ENCODE results near the gene YJEFN3.
A peak's percentile ranks its signal among the peaks of the same experiment; 100 is the strongest.

Gene YJEFN3

DNA sequence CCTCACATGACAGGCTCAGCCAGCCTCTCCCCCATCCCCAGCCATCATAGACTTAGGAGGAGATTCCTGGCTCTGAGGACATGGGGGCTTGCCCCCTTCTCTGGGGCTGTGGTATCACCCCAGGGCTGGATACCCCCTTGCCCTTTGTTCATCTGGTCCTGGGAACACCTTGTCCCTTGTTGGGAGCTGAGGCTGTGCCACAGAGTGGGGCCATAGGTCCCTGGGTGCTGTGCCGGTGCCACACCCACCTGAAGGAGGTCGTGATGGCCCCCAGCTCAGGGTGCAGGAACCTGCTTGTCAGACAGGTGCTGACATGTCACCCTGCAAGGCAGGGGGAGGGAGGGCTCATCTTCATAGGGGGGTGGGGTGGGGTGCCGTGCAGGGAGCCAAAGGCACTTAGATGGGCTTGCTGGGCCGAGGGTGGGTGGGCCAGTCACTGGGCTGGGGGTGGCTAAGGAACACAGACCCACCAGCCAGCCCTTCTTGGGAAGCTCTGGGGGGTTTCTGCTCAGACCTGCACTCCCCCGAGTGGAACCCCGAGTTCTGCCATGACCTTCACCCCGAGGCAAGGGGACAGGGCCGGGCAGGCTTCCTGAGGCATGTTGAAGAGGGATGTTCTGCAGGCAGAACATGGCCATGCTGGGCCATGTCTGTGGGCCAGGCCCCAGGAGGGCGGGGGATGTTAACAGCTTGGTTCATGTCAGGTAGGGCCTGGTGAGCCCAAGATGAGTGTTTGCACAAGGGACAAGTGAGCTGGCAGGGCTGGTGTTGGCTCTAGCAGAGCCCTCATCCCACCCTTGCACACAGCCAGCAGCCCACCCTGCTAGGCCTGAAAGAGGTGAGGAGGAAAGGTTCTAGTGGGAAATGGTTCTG lies 41.4 kb upstream of the YJEFN3 start:
- Histone ChIP-seq H2AFZ (ENCODE audit: low read depth, low read length, severe bottlenecking) (no peak overlapping the region), H3K9me3 (ENCODE audit: insufficient read depth, low read length) (no peaks in the 10 kb centered on the region), H3K4me3 (ENCODE audit: insufficient read depth, low read length, poor library complexity, severe bottlenecking) (no peak overlapping the region), H3K9me2 (replicated peaks; ENCODE audit: insufficient read depth, low read length) (no peaks in the 10 kb centered on the region), H3K27ac (ENCODE audit: low read depth, low read length) (no peak overlapping the region), H3K27me3 (ENCODE audit: low read length) (no peaks in the 10 kb centered on the region), H4K20me1 (ENCODE audit: low read depth, low read length) (no peaks in the 10 kb centered on the region), H3K4me2 (ENCODE audit: low read depth, low read length, poor library complexity, severe bottlenecking) (no peak overlapping the region), H3F3A (ENCODE audit: insufficient read depth) (peaks cover 17% of the 10 kb centered on the region), H3K9ac (ENCODE audit: low read length) (no peak overlapping the region), H3K79me2 (ENCODE audit: insufficient read depth, low read length) (peaks cover 56% of the 10 kb centered on the region), H3K36me3 (ENCODE audit: low read length) (no peaks in the 10 kb centered on the region)
- TF ChIP-seq, protein P1, sequence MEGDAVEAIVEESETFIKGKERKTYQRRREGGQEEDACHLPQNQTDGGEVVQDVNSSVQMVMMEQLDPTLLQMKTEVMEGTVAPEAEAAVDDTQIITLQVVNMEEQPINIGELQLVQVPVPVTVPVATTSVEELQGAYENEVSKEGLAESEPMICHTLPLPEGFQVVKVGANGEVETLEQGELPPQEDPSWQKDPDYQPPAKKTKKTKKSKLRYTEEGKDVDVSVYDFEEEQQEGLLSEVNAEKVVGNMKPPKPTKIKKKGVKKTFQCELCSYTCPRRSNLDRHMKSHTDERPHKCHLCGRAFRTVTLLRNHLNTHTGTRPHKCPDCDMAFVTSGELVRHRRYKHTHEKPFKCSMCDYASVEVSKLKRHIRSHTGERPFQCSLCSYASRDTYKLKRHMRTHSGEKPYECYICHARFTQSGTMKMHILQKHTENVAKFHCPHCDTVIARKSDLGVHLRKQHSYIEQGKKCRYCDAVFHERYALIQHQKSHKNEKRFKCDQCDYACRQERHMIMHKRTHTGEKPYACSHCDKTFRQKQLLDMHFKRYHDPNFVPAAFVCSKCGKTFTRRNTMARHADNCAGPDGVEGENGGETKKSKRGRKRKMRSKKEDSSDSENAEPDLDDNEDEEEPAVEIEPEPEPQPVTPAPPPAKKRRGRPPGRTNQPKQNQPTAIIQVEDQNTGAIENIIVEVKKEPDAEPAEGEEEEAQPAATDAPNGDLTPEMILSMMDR (IDR thresholded peaks at IDR 0.05; ENCODE audit: insufficient read depth, low read length, poor library complexity, severe bottlenecking): no peak
- no peak for TF ChIP-seq EZH2phosphoT487 (conservative IDR thresholded peaks at IDR 0.05; ENCODE audit: low read length)

DNA sequence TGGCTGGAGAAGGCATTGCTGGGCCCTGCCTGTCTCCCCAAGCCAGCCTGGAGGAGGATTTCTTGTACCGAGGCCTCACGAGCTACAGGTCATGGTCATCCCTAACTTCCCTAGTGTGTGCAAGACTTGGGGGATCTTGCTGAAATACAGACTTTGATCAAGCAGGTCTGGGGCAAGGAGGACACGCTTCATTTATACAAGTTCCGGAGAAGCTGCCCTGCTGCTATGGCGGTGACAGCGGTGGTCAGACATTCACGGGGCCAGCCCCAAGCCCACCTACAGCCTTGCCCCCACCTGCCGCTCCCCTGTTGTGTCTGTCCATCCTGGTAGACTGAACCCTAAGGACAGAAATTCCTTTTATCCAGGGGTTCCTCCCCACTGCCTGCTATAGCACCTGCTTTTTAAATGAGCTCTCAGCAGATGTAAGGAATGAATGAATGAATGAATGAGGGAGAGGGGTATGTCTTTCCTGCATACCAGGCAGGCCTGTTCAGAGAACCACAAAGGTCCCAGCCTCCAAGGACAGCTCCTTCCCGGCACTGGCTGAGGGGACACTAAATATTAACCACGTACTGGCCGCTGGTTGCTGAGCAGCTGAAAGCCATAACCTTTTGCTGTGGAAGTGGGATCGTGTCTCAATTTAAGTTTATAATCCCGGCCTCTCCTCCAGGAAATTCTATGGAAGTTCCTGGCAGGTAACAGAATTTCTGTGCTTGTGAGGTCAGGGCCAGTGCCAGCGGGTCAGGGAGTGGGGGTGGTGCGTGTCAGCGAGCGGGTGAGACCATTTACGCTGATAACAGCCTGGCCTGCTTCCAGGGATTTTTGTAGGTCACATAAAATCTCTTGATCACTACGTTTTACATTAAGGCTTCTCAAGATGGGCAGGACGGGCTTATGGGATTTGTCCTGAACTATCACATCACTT lies 40.5 kb upstream of the YJEFN3 start:
- H3K36me3 ChIP-seq (ENCODE audit: low read length): no peaks in the 10 kb centered on the region
- no peak overlapping the region for H2AFZ ChIP-seq (ENCODE audit: low read depth, low read length, severe bottlenecking)
- H3K4me3 ChIP-seq (ENCODE audit: insufficient read depth, low read length, poor library complexity, severe bottlenecking): no peak overlapping the region
- no peaks in the 10 kb centered on the region for H3K27me3 ChIP-seq (ENCODE audit: low read length)
- no peaks in the 10 kb centered on the region for H3K9me2 ChIP-seq (replicated peaks; ENCODE audit: insufficient read depth, low read length)
- TF ChIP-seq, protein P1 (IDR thresholded peaks at IDR 0.05; ENCODE audit: insufficient read depth, low read length, poor library complexity, severe bottlenecking): no peak
- no peak for TF ChIP-seq EZH2phosphoT487 (conservative IDR thresholded peaks at IDR 0.05; ENCODE audit: low read length)
- no peaks in the 10 kb centered on the region for H4K20me1 ChIP-seq (ENCODE audit: low read depth, low read length)
- no peaks in the 10 kb centered on the region for H3K9me3 ChIP-seq (ENCODE audit: insufficient read depth, low read length)
- H3K4me2 ChIP-seq (ENCODE audit: low read depth, low read length, poor library complexity, severe bottlenecking): peak overlapping the region; percentile 22
- H3F3A ChIP-seq (ENCODE audit: insufficient read depth): peaks cover 17% of the 10 kb centered on the region
- H3K9ac ChIP-seq (ENCODE audit: low read length): peak overlapping the region; percentile 25; the same call in 1 of the 2 replicates
- peak overlapping the region; percentile 71 for H3K27ac ChIP-seq (ENCODE audit: low read depth, low read length)
- peaks cover 51% of the 10 kb centered on the region for H3K79me2 ChIP-seq (ENCODE audit: insufficient read depth, low read length)

DNA sequence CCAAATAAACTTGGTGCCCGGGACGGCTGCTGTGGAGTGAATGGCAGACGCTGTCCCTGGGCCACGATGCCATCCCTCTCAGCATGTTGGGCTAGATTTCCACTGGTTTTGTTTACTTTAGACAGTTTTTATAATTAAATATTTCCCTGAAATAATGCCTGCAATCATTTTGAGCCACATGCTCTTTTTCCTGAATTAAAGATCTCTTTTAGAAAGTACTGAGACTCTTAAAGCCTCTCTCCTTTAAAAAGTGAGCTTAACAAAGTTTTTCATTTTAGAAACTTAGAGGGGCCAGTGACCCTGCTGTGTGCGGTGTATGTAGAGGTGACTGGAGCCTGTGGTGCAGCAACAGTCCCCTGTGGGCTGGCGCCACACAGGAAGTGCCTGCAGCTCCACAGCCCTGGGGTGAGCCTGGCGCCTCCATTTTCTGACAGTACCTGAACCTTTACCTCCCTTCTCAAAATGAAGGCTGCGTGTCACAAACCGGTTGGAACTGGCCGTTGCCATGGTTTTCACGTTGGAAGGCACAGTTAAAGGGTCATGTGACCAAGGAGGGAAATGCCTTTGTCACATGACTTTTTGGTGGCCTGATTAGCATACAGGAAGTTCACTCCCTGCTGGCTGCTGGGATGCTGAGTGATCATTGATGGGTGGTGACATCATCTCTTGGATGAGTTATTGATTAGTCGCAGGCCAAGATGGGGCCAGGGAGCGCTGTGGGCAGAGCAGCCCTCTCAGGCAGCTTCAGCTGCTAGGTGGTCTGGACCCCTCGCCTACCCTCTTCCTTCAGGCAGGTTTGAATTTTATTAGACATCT lies 39.6 kb upstream of the YJEFN3 start:
- H3F3A ChIP-seq (ENCODE audit: insufficient read depth): peaks cover 17% of the 10 kb centered on the region
- H3K9me2 ChIP-seq (replicated peaks; ENCODE audit: insufficient read depth, low read length): no peaks in the 10 kb centered on the region
- TF ChIP-seq EZH2phosphoT487 (conservative IDR thresholded peaks at IDR 0.05; ENCODE audit: low read length): no peak
- H2AFZ ChIP-seq (ENCODE audit: low read depth, low read length, severe bottlenecking): no peak overlapping the region
- H3K4me2 ChIP-seq (ENCODE audit: low read depth, low read length, poor library complexity, severe bottlenecking): peak overlapping the region; percentile 22
- H3K27ac ChIP-seq (ENCODE audit: low read depth, low read length): peak overlapping the region; percentile 71
- peaks cover 49% of the 10 kb centered on the region for H3K79me2 ChIP-seq (ENCODE audit: insufficient read depth, low read length)
- H3K9ac ChIP-seq (ENCODE audit: low read length): peak overlapping the region; percentile 25
- no peaks in the 10 kb centered on the region for H3K27me3 ChIP-seq (ENCODE audit: low read length)
- H3K9me3 ChIP-seq (ENCODE audit: insufficient read depth, low read length): no peaks in the 10 kb centered on the region
- H3K4me3 ChIP-seq (ENCODE audit: insufficient read depth, low read length, poor library complexity, severe bottlenecking): no peak overlapping the region
- no peaks in the 10 kb centered on the region for H3K36me3 ChIP-seq (ENCODE audit: low read length)
- H4K20me1 ChIP-seq (ENCODE audit: low read depth, low read length): no peaks in the 10 kb centered on the region
